ENCODE measurements around the gene NAA25.

The NAA25 gene

GRCh38 chr12:112108202-112109079 lies at the start of gene NAA25:
Gene NAA25 (minus strand): TSS chr12:112108783. CDS start chr12:112108773, 10 bp downstream.
- DNase-seq (ENCODE audit: low spot score): peak; percentile 91

- DNase-seq (ENCODE audit: low spot score): no peak
Observed at GRCh38 chr12:112153893-112154219, 45.3 kb upstream of the NAA25 start.

DNA sequence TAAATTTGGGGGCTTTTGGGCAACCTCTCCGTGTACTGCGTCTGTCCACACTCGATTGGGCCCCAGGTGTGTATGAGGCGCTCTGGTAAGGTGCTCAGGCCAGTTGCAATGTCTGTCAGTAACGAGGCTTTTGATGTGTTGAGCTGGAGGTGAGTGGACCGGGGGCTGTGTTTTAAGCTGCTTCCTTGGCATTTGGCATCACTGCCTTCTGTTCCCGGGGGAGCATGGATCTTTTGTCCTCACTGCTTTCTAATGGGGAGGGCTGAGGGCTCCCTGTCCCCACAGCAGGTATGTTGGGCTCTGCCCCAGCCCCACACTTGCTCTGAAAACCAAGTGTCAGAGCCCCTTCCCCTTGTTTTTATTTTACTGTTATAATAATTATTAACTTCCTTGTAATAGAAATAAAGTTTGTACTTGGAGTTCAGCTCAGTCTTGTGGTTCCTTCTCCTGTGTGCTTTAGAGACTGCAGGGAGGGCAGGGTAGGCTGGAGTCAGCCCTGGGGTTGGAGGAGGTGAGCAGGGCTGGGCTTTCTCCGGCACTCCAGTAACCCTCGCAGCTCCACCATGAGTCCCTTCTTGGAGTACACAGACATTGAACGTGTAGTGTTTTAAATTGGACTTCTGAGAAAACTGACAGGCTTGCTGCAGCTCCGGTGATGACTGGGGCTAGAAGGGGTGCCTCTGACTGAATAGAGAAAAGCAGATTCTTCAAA lies 44.8 kb upstream of the NAA25 start:
- no peak for DNase-seq (ENCODE audit: low spot score)

DNA sequence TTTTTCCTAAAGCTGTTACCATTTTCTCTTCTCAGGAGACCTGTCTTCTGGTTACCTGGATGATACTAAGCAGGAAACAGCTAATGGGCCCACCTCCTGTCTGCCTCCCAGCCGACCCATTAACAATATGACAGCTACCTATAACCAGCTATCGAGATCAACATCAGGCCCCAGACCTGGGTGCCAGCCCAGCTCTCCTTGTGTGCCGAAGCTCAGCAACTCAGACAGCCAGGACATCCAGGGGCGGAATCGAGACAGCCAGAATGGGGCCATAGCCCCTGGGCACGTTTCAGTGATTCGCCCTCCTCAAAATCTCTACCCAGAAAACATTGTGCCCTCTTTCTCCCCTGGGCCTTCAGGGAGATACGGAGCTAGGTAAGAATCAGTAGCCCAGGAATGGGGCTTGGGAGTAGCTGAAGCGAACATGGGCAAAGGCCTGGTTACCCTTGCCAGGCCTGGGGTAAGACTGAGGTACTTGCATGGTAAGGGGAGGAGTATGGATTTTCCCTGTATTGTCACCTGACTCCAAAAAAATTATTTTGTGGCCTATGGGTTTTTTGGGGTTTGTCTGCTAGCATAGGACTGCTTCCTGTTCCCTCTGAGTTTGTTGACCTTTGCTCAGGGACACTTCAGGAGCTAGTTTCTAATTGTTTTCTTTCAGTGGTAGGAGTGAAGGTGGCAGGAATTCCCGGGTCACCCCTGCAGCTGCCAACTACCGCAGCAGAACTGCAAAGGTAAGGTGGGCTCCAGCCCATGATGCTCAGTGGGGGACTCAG lies 43.4 kb upstream of the NAA25 start:
- DNase-seq (ENCODE audit: low spot score): no peak

- no peak for DNase-seq (ENCODE audit: low spot score)
Observed at GRCh38 chr12:112149596-112149995, 41.0 kb upstream of the NAA25 start.

GRCh38 chr12:112148031-112148513 lies 39.5 kb upstream of the NAA25 start:
- DNase-seq (ENCODE audit: low spot score): no peak

GRCh38 chr12:112146123-112146522 lies 37.5 kb upstream of the NAA25 start:
- no peak for DNase-seq (ENCODE audit: low spot score)

- no peak for DNase-seq (ENCODE audit: low spot score)
Observed at GRCh38 chr12:112140728-112141127, 32.1 kb upstream of the NAA25 start.

DNA sequence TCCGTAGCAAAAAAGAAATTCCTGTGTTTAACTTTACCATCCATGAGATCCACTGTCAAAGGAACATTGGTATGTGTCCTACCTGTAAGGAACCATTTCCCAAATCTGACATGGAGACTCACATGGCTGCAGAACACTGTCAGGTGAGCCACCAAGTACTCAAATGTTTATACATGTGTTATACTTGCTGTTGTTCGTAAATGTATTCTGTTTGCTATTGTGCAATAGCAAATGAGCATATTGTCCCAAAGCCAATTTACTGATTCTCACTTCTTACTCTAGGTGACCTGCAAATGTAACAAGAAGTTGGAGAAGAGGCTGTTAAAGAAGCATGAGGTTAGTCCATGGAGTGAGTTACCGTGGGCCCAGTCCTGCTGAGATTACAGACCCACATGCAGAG lies 26.1 kb upstream of the NAA25 start:
- no peak for DNase-seq (ENCODE audit: low spot score)

DNA sequence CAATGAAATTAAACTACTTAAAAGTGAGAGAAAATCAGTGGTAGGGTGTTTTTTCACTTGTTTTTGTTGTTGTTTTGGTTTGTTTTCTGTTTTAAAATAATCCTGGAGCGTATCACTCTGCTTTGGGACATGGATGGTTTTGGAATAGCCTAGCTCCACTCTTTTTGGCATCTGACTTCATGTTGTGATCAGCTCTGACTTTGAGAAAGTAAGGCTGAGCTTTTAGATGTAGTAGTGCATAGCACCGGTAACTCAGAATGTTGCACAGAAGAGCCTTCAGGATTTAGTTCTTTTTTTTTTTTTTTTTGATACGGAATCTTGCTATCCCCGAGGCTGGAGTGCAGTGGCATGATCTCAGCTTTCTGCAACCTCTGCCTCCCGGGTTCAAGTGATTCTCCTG lies 24.8 kb upstream of the NAA25 start:
- no peak for DNase-seq (ENCODE audit: low spot score)

DNA sequence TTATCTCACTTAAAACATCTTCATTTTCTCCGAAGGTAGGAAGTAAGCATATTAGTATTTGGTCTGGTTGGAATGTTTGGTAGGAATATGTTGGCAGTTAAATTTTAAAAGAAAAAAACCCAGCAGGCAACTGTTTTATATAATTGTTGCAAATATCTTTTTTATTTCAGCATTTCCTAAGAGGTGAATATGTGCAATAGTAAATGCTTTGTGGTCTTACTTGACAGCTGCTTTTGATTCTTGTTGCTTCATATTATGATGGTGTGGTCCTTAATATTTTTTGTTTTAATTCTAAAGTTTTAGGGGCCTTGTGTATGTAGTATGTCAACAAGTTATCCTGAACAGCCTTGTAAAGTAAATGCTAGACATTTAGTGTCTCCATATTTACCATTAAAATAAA lies 23.1 kb upstream of the NAA25 start:
- DNase-seq (ENCODE audit: low spot score): no peak

GRCh38 chr12:112130441-112130998 lies 21.9 kb upstream of the NAA25 start:
- no peak for DNase-seq (ENCODE audit: low spot score)

GRCh38 chr12:112126911-112127310 lies 18.3 kb upstream of the NAA25 start:
- DNase-seq (ENCODE audit: low spot score): no peak

DNA sequence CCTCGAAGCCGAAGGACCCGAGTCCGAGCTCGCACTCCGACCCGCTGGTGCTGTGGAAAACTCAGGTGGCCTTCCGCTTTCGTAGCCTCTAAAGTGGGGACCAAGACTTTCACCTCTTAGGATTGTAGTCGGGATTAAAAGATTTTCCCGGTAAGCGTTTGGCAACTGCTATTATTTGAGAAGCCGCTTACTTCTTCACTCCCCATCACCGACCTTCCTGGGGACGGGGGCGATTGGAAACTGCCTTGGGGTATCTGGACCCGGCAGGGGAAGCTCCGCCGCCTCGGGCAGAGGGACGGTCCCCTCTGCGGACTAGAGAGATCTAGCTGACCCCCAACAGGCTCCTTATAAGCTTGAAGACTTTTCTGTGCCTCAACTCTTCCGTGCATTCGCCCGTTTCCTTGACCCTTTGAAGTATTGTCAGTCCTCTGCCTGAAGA lies 17.4 kb upstream of the NAA25 start:
- no peak for DNase-seq (ENCODE audit: low spot score)

DNA sequence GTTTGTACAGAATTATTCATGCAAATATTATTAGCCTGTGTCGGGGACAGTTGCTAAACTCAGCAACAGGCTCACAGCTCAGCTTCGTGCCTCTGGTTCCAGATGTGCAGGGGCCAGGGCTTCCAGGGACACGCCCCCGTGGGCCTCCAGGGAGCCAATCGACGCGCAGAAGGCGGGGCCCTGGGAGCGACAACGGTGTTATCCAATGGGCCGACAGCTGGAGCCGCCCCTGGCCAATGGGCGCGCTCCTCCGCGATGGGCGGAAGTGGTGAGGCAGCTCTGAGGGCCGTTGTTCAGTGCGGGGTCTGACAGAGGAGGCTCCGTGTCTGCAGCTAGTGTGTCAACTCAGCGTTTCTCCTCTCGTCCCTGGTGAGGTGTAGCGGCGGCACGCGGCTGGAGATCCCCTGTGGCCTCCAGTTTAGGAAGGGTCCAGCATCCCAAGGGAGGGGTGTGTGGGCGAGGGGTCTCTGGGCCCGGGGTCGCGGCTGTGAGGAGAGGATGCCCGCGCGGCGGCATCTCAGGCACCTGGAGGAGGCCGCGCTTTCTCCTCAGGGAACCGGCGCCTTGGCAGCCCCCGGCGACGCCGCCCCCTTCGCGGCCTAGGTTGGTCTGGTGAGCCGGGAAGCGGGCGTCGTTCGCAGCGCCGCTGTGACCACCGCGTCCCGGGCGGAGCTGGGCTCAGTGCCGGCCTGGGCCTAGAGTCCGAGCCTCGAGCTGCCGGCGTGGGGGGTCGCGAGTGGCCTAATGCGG lies 16.8 kb upstream of the NAA25 start, which contains the start of gene TRAFD1:
TRAFD1 (plus strand) TSS at position 311 of the 750 bp plus-strand sequence. CDS start 4,963 bp downstream, outside the sequence.
- peak; percentile 97 for DNase-seq (ENCODE audit: low spot score)

DNA sequence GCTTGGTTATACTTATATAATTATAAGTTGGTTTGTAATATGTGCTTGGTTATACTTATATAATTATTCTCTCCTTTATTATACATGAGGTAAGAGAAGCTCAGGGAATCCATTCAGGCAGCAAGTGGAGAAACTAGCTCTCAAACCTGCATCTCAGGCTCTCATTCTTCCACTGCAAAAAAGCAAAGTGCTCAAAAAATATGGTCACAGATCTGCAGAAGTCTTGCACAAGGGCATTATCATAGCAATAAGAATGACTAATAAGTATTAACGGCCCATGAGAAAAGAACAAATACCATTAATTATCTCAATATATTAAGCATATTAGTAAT lies 16.3 kb upstream of the NAA25 start:
- DNase-seq (ENCODE audit: low spot score): no peak

GRCh38 chr12:112122823-112123690 lies 14.5 kb upstream of the NAA25 start:
- no peak for DNase-seq (ENCODE audit: low spot score)

DNA sequence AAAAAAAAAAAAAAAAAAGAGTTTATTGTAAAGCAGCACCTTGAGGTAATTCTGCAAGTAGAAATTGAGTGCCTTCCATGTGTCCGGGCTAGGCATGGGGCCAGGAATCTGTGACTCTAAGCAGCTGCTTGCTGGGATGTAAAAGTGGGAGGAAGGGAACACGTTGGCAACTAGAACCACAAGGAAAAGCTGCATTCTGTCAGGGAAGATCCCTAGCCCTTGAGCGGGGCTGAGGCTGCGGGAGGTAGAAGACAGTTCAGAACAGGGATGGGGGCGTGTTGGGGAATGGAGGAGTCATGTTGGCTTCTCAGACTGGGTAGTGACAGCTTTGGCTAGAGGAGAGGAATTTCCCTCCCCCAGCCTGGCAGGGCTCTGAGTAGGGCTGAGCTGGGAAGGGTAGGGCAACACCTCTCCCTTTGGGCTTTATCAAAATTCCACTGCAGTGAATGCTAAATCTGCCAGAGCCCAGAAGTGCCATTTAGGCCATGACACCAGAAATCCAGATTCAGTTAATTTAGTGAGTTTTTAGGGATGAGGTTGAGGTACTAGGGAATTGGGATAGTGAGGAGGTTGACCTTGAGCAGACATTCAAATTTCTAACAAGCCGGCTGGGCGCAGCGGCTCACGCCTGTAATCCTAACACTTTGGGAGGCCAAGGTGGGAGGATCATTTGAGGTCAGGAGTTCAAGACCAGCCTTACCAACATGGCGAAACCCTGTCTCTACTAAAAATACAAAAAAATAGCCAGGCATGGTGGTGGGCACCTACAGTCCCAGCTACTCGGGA lies 13.4 kb upstream of the NAA25 start:
- DNase-seq (ENCODE audit: low spot score): peak; percentile 24

GRCh38 chr12:112117685-112118084 lies 9.1 kb upstream of the NAA25 start:
- DNase-seq (ENCODE audit: low spot score): no peak

All from putamen (tissue), 1 donor.